GM21381 (cell line): ENCODE results near the gene ACSF3.
"Not testable (repeated sequence)": the region's sequence is repeated elsewhere in the genome, so short reads cannot be mapped to it uniquely, and the experiment has no call there.

ENCODE experiments used
- ATAC-seq: cut with Tn5 transposase; IDR thresholded peaks from one replicate; pipeline ENCODE4 v1.9.1; 2021; ENCODE audit warnings: mild to moderate bottlenecking, moderate library complexity; ENCODE audit not compliant: unreplicated experiment

ACSF3 gene

GRCh38 chr16:89185887-89186592 is 92.4 kb downstream of the ACSF3 start:
- not testable (repeated sequence) for ATAC-seq

- ATAC-seq = not testable (repeated sequence)
These were observed 93.0 kb downstream of the ACSF3 start for GRCh38 chr16:89186593-89187031.

- ATAC-seq = no peak
These were observed 93.5 kb downstream of the ACSF3 start for GRCh38 chr16:89187032-89187769.

- ATAC-seq = no peak
These were observed 94.2 kb downstream of the ACSF3 start for GRCh38 chr16:89187770-89188392.

- ATAC-seq = not testable (repeated sequence)
These were observed 95.1 kb downstream of the ACSF3 start for GRCh38 chr16:89188471-89189357.

GRCh38 chr16:89189358-89190025 is 95.8 kb downstream of the ACSF3 start:
- no peak for ATAC-seq

GRCh38 chr16:89190150-89190958 is 96.7 kb downstream of the ACSF3 start:
- no peak for ATAC-seq

GRCh38 chr16:89191033-89191900 is 97.6 kb downstream of the ACSF3 start:
- ATAC-seq = no peak

- no peak for ATAC-seq
These were observed 98.2 kb downstream of the ACSF3 start for GRCh38 chr16:89191901-89192185.

- not testable (repeated sequence) for ATAC-seq
These were observed 98.7 kb downstream of the ACSF3 start for GRCh38 chr16:89192186-89192955.

GRCh38 chr16:89192956-89193575 is 99.4 kb downstream of the ACSF3 start:
- no peak for ATAC-seq

- ATAC-seq = no peak
These were observed 100.1 kb downstream of the ACSF3 start for GRCh38 chr16:89193576-89194293.

GRCh38 chr16:89194340-89195311 is 101.0 kb downstream of the ACSF3 start:
- no peak for ATAC-seq

GRCh38 chr16:89195521-89196171 is 102.0 kb downstream of the ACSF3 start:
- no peak for ATAC-seq

GRCh38 chr16:89197033-89197632 is 103.5 kb downstream of the ACSF3 start:
- ATAC-seq = no peak
